K562 (cell line): ENCODE data around the gene C13orf46. TPM values are rescaled to one million over a fixed set of nuclear protein-coding genes. Genes with fewer than 3 reads are reported as not detected.

Experiments used
- ATAC-seq: fragments of 200-7000 bp; cut with Tn5 transposase; 3 replicates; pipeline ENCODE4 v1.9.1; 2020; ENCODE audit warnings: moderate library complexity
- BruUV-seq: library from RNA; stranded (reverse); fragments of 400-500 nt; replicated peaks from 2 replicates; lab custom pipeline; 2021; lab: Mats Ljungman, UMichigan
- CTCF ChIA-PET: fragments of 300-600 bp; formaldehyde crosslinking; extraction: SDS; loops from one replicate; lab custom pipeline; 2021; ENCODE audit warnings: low intra/inter-chr PET ratio; lab: Yijun Ruan, JAX
- POLR2A ChIA-PET: fragments of 300-600, 350-650 bp; sonication (Branson Sonifier 250); formaldehyde crosslinking; extraction: SDS; loops from one replicate; lab custom pipeline; 2021; ENCODE audit warnings: antibody characterized with exemption, inconsistent platforms; lab: Yijun Ruan, JAX
- DNase-seq, 4 experiments: peaks; one replicate each; pipeline versions ENCODE4 v3.0.0 to v3.0.0-alpha.2; 2011 to 2018; ENCODE audit warnings: low spot score in 3 of 4, mixed read lengths in 3 of 4; ENCODE audit errors: extremely low read depth in 1 of 4
- FAIRE-seq: peaks from 2 replicates; lab custom pipeline; 2011; peaks lifted over from hg19 to GRCh38; lab: Jason Lieb, UNC
- H2AFZ ChIP-seq: 2 replicates; pipeline ENCODE4 v1.6.0; 2011; ENCODE audit warnings: low read depth, low read length, control low read depth, inconsistent platforms
- H3K27ac ChIP-seq: fragments of 200-600 bp; 3 replicates; pipeline ENCODE4 v1.8.0; 2011; ENCODE audit warnings: low read depth, mild to moderate bottlenecking, control low read depth, inconsistent platforms, low read length, moderate library complexity, mixed read lengths; ENCODE audit errors: extremely low read depth
- H3K27me3 ChIP-seq, 2 experiments: fragments of 300-600 bp in 1 of 2; 2 replicates in 1 of 2; 3 replicates in 1 of 2; pipeline versions ENCODE4 v1.6.0 to v1.8.0; 2011; ENCODE audit warnings: inconsistent platforms in 2 of 2, low read length in 2 of 2, mild to moderate bottlenecking in 1 of 2, mixed read lengths in 1 of 2, moderate library complexity in 1 of 2; ENCODE audit not compliant: control insufficient read depth in 2 of 2, insufficient read depth in 2 of 2
- H3K36me3 ChIP-seq: fragments of 300-600 bp; 3 replicates; pipeline ENCODE4 v1.8.0; 2011; ENCODE audit warnings: mild to moderate bottlenecking, low read length, inconsistent platforms; ENCODE audit not compliant: control insufficient read depth, insufficient read depth
- H3K4me1 ChIP-seq, 2 experiments: fragments of 200-600 bp in 1 of 2; replicated peaks in 1 of 2; 2 replicates in 1 of 2; 3 replicates in 1 of 2; pipeline versions ENCODE4 v1.5.1 to v1.8.0; 2011; ENCODE audit warnings: inconsistent platforms in 2 of 2, low read length in 2 of 2, mild to moderate bottlenecking in 1 of 2, mixed read lengths in 1 of 2, moderate library complexity in 1 of 2; ENCODE audit not compliant: control insufficient read depth in 2 of 2, insufficient read depth in 2 of 2
- H3K4me2 ChIP-seq: 2 replicates; pipeline ENCODE4 v1.6.1; 2011; ENCODE audit warnings: low read length, control low read depth, inconsistent platforms, mixed read lengths; ENCODE audit not compliant: insufficient read depth
- H3K4me3 ChIP-seq: fragments of 200-600 bp; sonication (generic), shearing (Covaris generic); 2 replicates; pipeline ENCODE4 v1.5.1; 2016; ENCODE audit warnings: control low read depth, inconsistent platforms
- H3K79me2 ChIP-seq: fragments of 200-600 bp; 3 replicates; pipeline ENCODE4 v1.8.0; 2011; ENCODE audit warnings: low read length, inconsistent platforms; ENCODE audit not compliant: control insufficient read depth, insufficient read depth
- H3K9ac ChIP-seq, 2 experiments: 2 replicates each; pipeline versions ENCODE4 v1.6.0 to v1.6.1; 2011; ENCODE audit warnings: low read depth in 2 of 2, low read length in 2 of 2, control low read depth in 1 of 2, inconsistent platforms in 1 of 2, mild to moderate bottlenecking in 1 of 2, mixed read lengths in 1 of 2; ENCODE audit not compliant: insufficient read depth in 1 of 2
- H3K9me1 ChIP-seq: one replicate; pipeline ENCODE4 v1.6.0; 2011; ENCODE audit warnings: inconsistent platforms, mild to moderate bottlenecking, low read length, moderate library complexity; ENCODE audit not compliant: control insufficient read depth, insufficient read depth
- H3K9me3 ChIP-seq: replicated peaks from 2 replicates; pipeline ENCODE4 v1.5.1; 2011; ENCODE audit warnings: low read depth, low read length, inconsistent platforms; ENCODE audit not compliant: control insufficient read depth, insufficient read depth
- H4K20me1 ChIP-seq: replicated peaks from 2 replicates; pipeline ENCODE4 v1.6.1; 2011; ENCODE audit warnings: low read length, inconsistent platforms, mixed read lengths; ENCODE audit not compliant: control insufficient read depth, insufficient read depth
- ETV5 ChIP-seq: sonication (generic); formaldehyde crosslinking; IDR thresholded peaks from 2 replicates; pipeline ENCODE4 v1.4.0; 2020; ENCODE audit warnings: low read depth, mild to moderate bottlenecking, missing genetic modification reagents
- RBFOX2 ChIP-seq: fragments of 200-400 bp; formaldehyde crosslinking; IDR thresholded peaks from 2 replicates; pipeline ENCODE4 v1.6.1; 2017; ENCODE audit warnings: low read depth, mild to moderate bottlenecking, low read length, moderate library complexity
- ZNF444 ChIP-seq: fragments of 250-450 bp; sonication (Bioruptor Pico); IDR thresholded peaks from 2 replicates; pipeline ENCODE4 v1.4.0; 2020; ENCODE audit warnings: mild to moderate bottlenecking, moderate library complexity
- WGBS: fragments of 100-300 bp; shearing (Covaris generic); methylation state at CpG from one replicate; pipeline ENCODE4 v1.1.6; 2016; ENCODE audit warnings: low coverage, mixed read lengths; ENCODE audit not compliant: insufficient coverage; ENCODE audit errors: missing lambda C conversion rate; 5-methylcytosine and 5-hydroxymethylcytosine counted together
- in situ Hi-C: fragments of 300-500 bp; cut with MboI; formaldehyde crosslinking; loops from 4 replicates; pipeline ENCODE4 v1.15.0; 2018; ENCODE audit warnings: inconsistent platforms, mixed read lengths
- intact Hi-C: fragments of 100-400 bp; cut with micrococcal nuclease; formaldehyde crosslinking; loops from 2 replicates; pipeline ENCODE4 v1.14.2; 2022
- polyA plus RNA-seq, 8 experiments: library from polyadenylated mRNA; depleted of rRNA in 4 of 8; stranded (reverse) in 5 of 8; unstranded in 3 of 8; fragments of >200 nt; fragmentation: Nextera tagmentation in 2 of 8; fragmentation: Illumina TruSeq in 1 of 8; extraction: Ambion mirVana in 2 of 8; extraction: Trizol in 1 of 8; gene quantifications; 2 replicates each; pipeline versions ENCODE4 v1.2.1 to v1.2.3, GENCODE V29; 2011 to 2014; ENCODE audit warnings: inconsistent platforms in 1 of 8, missing spikeins in 1 of 8
- total RNA-seq, 7 experiments: library from RNA; depleted of rRNA in 6 of 7; stranded (reverse); fragments of >200 nt in 6 of 7; fragmentation: Illumina TruSeq in 2 of 7; extraction: Trizol in 2 of 7; gene quantifications; 2 replicates each; pipeline versions ENCODE4 v1.2.1 to v1.2.3, GENCODE V29; 2011 to 2021; ENCODE audit warnings: low replicate concordance in 1 of 7

C13orf46 gene
- total and polyA plus RNA-seq, 9 of the 15 experiments (the other 6 are each of a cell fraction or from before 2014, with no cell fraction given) = 0.04 to 0.24 (median 0.05) TPM; not detected in 4

DNA sequence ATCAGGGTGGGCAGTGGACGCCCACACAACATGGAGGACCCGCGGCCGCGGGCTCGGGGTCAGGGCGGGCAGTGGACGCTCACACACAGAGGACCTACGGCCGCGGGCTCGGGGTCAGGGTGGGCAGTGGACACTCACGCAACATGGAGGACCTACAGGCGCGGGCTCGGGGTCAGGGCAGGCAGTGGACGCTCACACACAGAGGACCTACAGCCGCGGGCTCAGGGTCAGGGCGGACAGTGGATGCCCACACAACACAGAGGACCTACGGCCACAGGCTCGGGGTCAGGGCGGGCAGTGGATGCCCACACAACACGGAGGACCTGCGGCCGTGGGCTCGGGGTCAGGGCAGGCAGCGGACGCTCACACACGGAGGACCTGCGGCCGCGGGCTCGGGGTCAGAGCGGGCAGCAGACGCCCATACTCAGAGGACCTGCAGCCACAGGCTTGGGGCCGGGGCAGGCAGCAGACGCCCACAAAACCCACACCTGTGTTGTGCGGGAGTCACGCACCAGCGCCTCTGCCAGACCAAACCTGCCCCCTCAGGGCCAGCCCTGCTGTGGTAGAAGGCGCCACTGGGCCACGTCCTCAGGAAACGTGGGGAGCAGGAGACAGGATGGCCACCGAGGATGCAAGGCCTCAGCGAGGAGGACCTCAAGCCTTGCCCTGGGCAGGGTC is 27.6 kb upstream of the C13orf46 start:
- Histone ChIP-seq H3K9me1 (no peaks in the 10 kb centered on the region), H3K4me1 (peaks cover 8 to 32% of the 10 kb centered on the region in 2 experiments; a peak in 4 of 5 replicates), H2AFZ (no peak overlapping the region), H3K27ac (no peak overlapping the region), H4K20me1 (no peaks in the 10 kb centered on the region), H3K79me2 (peaks cover 9% of the 10 kb centered on the region), H3K27me3 (no peaks in the 10 kb centered on the region), H3K4me3 (no peak overlapping the region), H3K9me3 (no peaks in the 10 kb centered on the region), H3K4me2 (no peak overlapping the region), H3K36me3 (peaks cover 12% of the 10 kb centered on the region; the same call in 2 of the 3 replicates), H3K9ac (no peak overlapping the region; a peak in 1 of 4 replicates)
- FAIRE-seq (no peak), ATAC-seq (no peak), DNase-seq (no peak)
- WGBS = 100% methylated on average over 10 of the region's 46 CpGs
- intact Hi-C loops = no loop called here
- TF ChIP-seq ZNF444 (CRISPR knock-in tag) (no peak), RBFOX2 (peak; percentile 24)
- in situ Hi-C loops = no loop called here
- no TSS peak for BruUV-seq
- CTCF ChIA-PET = no interaction called here
- POLR2A ChIA-PET = no interaction called here

DNA sequence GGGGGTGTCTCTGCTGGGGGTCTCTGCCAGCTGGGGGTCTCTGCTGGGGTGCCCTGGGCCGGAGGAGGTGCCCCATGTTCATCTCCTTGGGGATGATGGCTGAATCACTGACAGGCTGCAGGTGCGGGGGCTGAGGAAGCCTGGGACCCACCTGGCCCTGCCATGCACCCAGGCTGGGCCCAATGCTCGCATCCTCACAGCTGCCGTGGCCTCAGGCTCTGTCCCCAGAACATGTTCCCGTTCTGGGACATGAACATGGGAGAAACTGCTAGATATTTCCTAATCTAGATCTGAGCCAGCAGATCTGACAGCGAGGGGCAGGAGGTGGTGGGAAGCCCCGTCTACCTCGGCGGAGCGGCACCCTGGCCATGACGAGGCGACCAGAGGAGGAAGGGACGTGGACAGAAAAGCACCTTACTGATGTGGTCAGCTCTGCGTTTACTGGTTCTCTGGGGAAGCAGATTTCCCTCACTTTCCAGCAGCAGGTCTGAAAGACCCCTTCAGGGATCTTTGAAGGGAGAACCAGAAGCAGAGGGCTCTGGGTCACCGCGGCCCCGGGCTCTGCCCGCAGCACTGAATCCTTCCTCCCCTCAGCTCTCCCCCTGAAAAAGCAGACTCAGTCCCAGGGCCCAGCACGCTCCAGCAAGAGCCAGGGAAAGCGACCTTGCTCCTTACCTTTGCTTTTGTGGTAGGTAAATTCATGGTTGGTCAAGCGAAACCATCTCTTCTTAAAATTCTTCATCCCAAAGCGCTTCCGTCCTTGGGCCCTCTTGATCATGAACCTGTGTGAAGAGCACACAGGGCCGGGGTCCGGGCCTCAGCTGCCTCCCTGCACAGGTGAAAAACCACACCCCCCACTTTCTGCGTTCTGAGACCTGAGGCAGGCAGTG is 26.5 kb upstream of the C13orf46 start:
- no peak overlapping the region for H3K4me3 ChIP-seq
- peak overlapping the region in 1 of 2 experiments; percentile 58; a peak in 1 of 4 replicates for H3K9ac ChIP-seq
- BruUV-seq = no TSS peak
- H2AFZ ChIP-seq = no peak overlapping the region
- no peaks in the 10 kb centered on the region for H4K20me1 ChIP-seq
- H3K4me1 ChIP-seq = peaks cover 6 to 29% of the 10 kb centered on the region in 2 experiments; a peak in 4 of 5 replicates
- H3K27me3 ChIP-seq = no peaks in the 10 kb centered on the region
- 85% methylated on average over 17 of the region's 26 CpGs for WGBS
- ATAC-seq (no peak), FAIRE-seq (no peak)
- peaks cover 15% of the 10 kb centered on the region; the same call in 2 of the 3 replicates for H3K36me3 ChIP-seq
- intact Hi-C loops = no loop called here
- CTCF ChIA-PET = no interaction called here
- no peak overlapping the region for H3K4me2 ChIP-seq
- in situ Hi-C loops = no loop called here
- H3K9me3 ChIP-seq = no peaks in the 10 kb centered on the region
- TF ChIP-seq ETV5 (CRISPR knock-in tag) = no peak
- TF ChIP-seq, all 486 proteins: peak for 0
- Histone ChIP-seq H3K79me2 (peaks cover 9% of the 10 kb centered on the region), H3K9me1 (no peaks in the 10 kb centered on the region), H3K27ac (no peak overlapping the region)
- DNase-seq = no peak
- POLR2A ChIA-PET = no interaction called here
